CD14-positive monocyte (primary cell): ENCODE data around the gene TCHHL1. TPM values are rescaled to one million over a fixed set of nuclear protein-coding genes. Genes with fewer than 3 reads are reported as not detected.

ENCODE experiments used
- DNase-seq, 3 donors: peaks; one replicate each; pipeline ENCODE4 v3.0.0-alpha.2; 2011 to 2022
- H2AFZ ChIP-seq: 2 replicates; pipeline ENCODE4 v1.6.0; 2012; ENCODE audit warnings: mild to moderate bottlenecking, low read depth, low read length, inconsistent platforms; ENCODE audit not compliant: insufficient read depth, poor library complexity, severe bottlenecking
- H3K27ac ChIP-seq, 2 donors: 1 replicate in 1 of 2; 2 replicates in 1 of 2; pipeline ENCODE4 v1.5.1; 2012 to 2013; ENCODE audit warnings: low read length in 2 of 2, control low read depth in 1 of 2, inconsistent platforms in 1 of 2, low read depth in 1 of 2, mild to moderate bottlenecking in 1 of 2
- H3K27me3 ChIP-seq, 2 donors: one replicate each; pipeline versions ENCODE4 v1.6.0 to v1.6.1; 2011 to 2013; ENCODE audit warnings: low read length in 2 of 2; ENCODE audit not compliant: control insufficient read depth in 2 of 2, insufficient read depth in 2 of 2
- H3K36me3 ChIP-seq, 2 donors: replicated peaks in 1 of 2; 1 replicate in 1 of 2; 2 replicates in 1 of 2; pipeline versions ENCODE4 v1.5.1 to v1.6.1; 2012 to 2013; ENCODE audit warnings: low read length in 2 of 2, control low read depth in 1 of 2, inconsistent platforms in 1 of 2, mild to moderate bottlenecking in 1 of 2; ENCODE audit not compliant: insufficient read depth in 2 of 2, control insufficient read depth in 1 of 2
- H3K4me1 ChIP-seq, 2 donors: 1 replicate in 1 of 2; 2 replicates in 1 of 2; pipeline versions ENCODE4 v1.5.1 to v1.6.1; 2012 to 2013; ENCODE audit warnings: low read length in 2 of 2, control low read depth in 1 of 2, inconsistent platforms in 1 of 2, mild to moderate bottlenecking in 1 of 2, moderate library complexity in 1 of 2; ENCODE audit not compliant: insufficient read depth in 2 of 2, control insufficient read depth in 1 of 2
- H3K4me2 ChIP-seq: replicated peaks from 2 replicates; pipeline ENCODE3; 2012; ENCODE audit warnings: low read length, moderate library complexity, mild to moderate bottlenecking; ENCODE audit not compliant: poor library complexity, severe bottlenecking; ENCODE audit errors: extremely low read depth
- H3K4me3 ChIP-seq, 3 experiments: fragments of 200-600 bp in 1 of 3; sonication (generic) in 1 of 3; replicated peaks in 1 of 3; 1 replicate in 2 of 3; 2 replicates in 1 of 3; pipeline ENCODE4 v1.5.1; 2011 to 2013; ENCODE audit warnings: low read length in 3 of 3, mild to moderate bottlenecking in 3 of 3, control low read depth in 2 of 3, low read depth in 2 of 3, inconsistent platforms in 1 of 3, moderate library complexity in 1 of 3
- H3K79me2 ChIP-seq: 2 replicates; pipeline ENCODE4 v1.6.0; 2012; ENCODE audit warnings: mild to moderate bottlenecking, control low read depth, inconsistent platforms, low read length, moderate library complexity; ENCODE audit not compliant: insufficient read depth
- H3K9ac ChIP-seq: 2 replicates; pipeline ENCODE4 v1.6.0; 2017; ENCODE audit warnings: low read length, mild to moderate bottlenecking; ENCODE audit not compliant: insufficient read depth, poor library complexity, severe bottlenecking
- H3K9me3 ChIP-seq, 2 donors: replicated peaks in 1 of 2; 1 replicate in 1 of 2; 2 replicates in 1 of 2; pipeline versions ENCODE4 v1.5.1 to v1.6.1; 2012 to 2013; ENCODE audit warnings: low read length in 2 of 2, control low read depth in 1 of 2; ENCODE audit not compliant: control insufficient read depth in 1 of 2, insufficient read depth in 1 of 2
- H4K20me1 ChIP-seq: 2 replicates; pipeline ENCODE4 v1.6.0; 2012; ENCODE audit warnings: mild to moderate bottlenecking, low read length, control low read depth, moderate library complexity; ENCODE audit not compliant: insufficient read depth
- H3K27ac Mint-ChIP-seq, 7 donors: one replicate each; pipeline ENCODE4 v1.8.0; 2020; ENCODE audit warnings: mild to moderate bottlenecking in 7 of 7, mixed read lengths in 7 of 7, moderate library complexity in 6 of 7, inconsistent platforms in 2 of 7
- H3K27me3 Mint-ChIP-seq, 3 donors: one replicate each; pipeline ENCODE4 v1.8.0; 2021 to 2022; ENCODE audit warnings: low read depth in 3 of 3, mild to moderate bottlenecking in 3 of 3, mixed read lengths in 3 of 3, moderate library complexity in 3 of 3, inconsistent platforms in 1 of 3
- H3K36me3 Mint-ChIP-seq, 2 donors: one replicate each; pipeline ENCODE4 v1.8.0; 2020; ENCODE audit warnings: mixed read lengths in 2 of 2, inconsistent platforms in 1 of 2, mild to moderate bottlenecking in 1 of 2
- H3K4me1 Mint-ChIP-seq: one replicate; pipeline ENCODE4 v1.8.0; 2020; ENCODE audit warnings: mild to moderate bottlenecking, mixed read lengths
- H3K4me3 Mint-ChIP-seq, 2 donors: one replicate each; pipeline ENCODE4 v1.8.0; 2020; ENCODE audit warnings: mild to moderate bottlenecking in 2 of 2, mixed read lengths in 2 of 2, moderate library complexity in 1 of 2
- H3K9me3 Mint-ChIP-seq, 7 donors: one replicate each; pipeline ENCODE4 v1.8.0; 2020 to 2022; ENCODE audit warnings: mixed read lengths in 7 of 7, mild to moderate bottlenecking in 6 of 7, moderate library complexity in 6 of 7, inconsistent platforms in 2 of 7
- WGBS: methylation state at CpG from one replicate; pipeline ENCODE4 v1.1.5; 2013; ENCODE audit warnings: missing lambda C conversion rate; ENCODE audit not compliant: insufficient coverage; 5-methylcytosine and 5-hydroxymethylcytosine counted together
- intact Hi-C, 2 donors: fragments of 100-400 bp; cut with micrococcal nuclease; formaldehyde crosslinking; loops; one replicate each; pipeline versions ENCODE4 v1.15.0 to v1.15.1; 2023
- polyA plus RNA-seq, 3 donors: library from polyadenylated mRNA; depleted of rRNA in 1 of 3; unstranded in 2 of 3; stranded (reverse) in 1 of 3; fragments of 300-500 nt in 2 of 3; fragments of >200 nt in 1 of 3; fragmentation: Illumina TruSeq in 2 of 3; gene quantifications; 1 replicate in 2 of 3; 2 replicates in 1 of 3; pipeline ENCODE4 v1.2.3, GENCODE V29; 2012 to 2021
- TF ChIP-seq, protein P1 (sequence below): fragments of 200-600 bp; IDR thresholded peaks from one replicate; pipeline ENCODE4 v1.8.0; 2022; ENCODE audit warnings: antibody characterized with exemption, mild to moderate bottlenecking

TCHHL1 gene
- polyA plus RNA-seq, 3 donors = not detected

DNA sequence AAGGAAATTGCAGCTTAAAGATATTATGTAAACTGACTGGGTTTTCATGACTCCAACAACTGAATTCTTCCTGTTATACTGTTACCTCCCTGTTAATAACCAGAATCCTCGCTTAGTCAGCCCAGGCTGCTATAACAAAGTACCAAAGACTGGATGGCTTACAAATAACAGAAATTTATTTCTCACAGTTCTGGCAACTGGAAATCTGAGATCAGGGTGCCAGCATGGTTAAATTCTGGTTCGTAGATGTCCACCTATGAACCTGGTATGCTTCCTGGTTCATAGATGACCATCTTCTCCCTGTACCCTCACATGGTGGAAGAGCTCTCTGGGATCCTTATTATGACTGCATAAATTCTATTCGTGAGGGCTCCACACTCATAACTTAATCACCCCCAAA lies 8.1 kb upstream of the TCHHL1 start:
- DNase-seq = no peak
- H3K36me3 ChIP-seq = no peaks in the 10 kb centered on the region
- Mint-ChIP-seq H3K27me3 (peaks cover 21 to 35% (median 27%) of the 10 kb centered on the region in 3 donors), H3K4me1 (no peaks in the 10 kb centered on the region), H3K4me3 (no peak overlapping the region), H3K27ac (no peak overlapping the region), H3K36me3 (no peaks in the 10 kb centered on the region), H3K9me3 (peaks cover 8 to 21% (median 11%) of the 10 kb centered on the region in 7 donors)
- H3K9me3 ChIP-seq = peaks cover 0 to 6% of the 10 kb centered on the region in 2 donors
- H4K20me1 ChIP-seq = no peaks in the 10 kb centered on the region
- intact Hi-C loops = no loop called here
- no peak overlapping the region for H3K4me2 ChIP-seq
- peaks cover 15 to 43% of the 10 kb centered on the region in 2 donors for H3K27me3 ChIP-seq
- H3K4me3 ChIP-seq = no peak overlapping the region
- TF ChIP-seq, protein P1, sequence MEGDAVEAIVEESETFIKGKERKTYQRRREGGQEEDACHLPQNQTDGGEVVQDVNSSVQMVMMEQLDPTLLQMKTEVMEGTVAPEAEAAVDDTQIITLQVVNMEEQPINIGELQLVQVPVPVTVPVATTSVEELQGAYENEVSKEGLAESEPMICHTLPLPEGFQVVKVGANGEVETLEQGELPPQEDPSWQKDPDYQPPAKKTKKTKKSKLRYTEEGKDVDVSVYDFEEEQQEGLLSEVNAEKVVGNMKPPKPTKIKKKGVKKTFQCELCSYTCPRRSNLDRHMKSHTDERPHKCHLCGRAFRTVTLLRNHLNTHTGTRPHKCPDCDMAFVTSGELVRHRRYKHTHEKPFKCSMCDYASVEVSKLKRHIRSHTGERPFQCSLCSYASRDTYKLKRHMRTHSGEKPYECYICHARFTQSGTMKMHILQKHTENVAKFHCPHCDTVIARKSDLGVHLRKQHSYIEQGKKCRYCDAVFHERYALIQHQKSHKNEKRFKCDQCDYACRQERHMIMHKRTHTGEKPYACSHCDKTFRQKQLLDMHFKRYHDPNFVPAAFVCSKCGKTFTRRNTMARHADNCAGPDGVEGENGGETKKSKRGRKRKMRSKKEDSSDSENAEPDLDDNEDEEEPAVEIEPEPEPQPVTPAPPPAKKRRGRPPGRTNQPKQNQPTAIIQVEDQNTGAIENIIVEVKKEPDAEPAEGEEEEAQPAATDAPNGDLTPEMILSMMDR = no peak
- no peak overlapping the region for H3K9ac ChIP-seq
- H3K79me2 ChIP-seq = no peaks in the 10 kb centered on the region
- H2AFZ ChIP-seq = no peak overlapping the region
- no peaks in the 10 kb centered on the region for H3K4me1 ChIP-seq
- H3K27ac ChIP-seq = no peak overlapping the region
- WGBS = 100% methylated on average over 1 of the region's 3 CpGs

DNA sequence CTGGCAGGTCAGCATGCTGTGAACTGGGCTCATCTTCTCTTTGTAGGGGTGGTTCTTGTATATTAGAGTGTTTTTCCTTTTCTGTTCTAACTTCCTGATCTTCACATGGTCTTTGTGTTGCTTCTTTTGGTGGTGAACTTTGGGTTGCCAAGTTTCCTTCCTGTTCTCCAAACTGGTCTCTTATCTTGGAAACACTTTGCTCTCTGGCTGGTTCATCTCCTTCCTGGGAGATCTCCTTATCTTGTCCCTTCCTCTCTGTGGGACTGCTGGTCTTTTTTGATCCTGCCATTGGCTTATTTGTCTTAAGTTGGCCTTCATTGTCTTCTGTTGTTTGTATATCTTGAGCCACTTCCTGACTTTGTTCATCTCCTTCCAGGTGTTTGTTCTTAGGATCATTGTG lies 2.1 kb downstream of the TCHHL1 start:
- Mint-ChIP-seq H3K27me3 (peaks cover 2 to 18% (median 7%) of the 10 kb centered on the region in 3 donors), H3K36me3 (no peaks in the 10 kb centered on the region), H3K9me3 (peaks cover 0 to 1% (median 0%) of the 10 kb centered on the region in 7 donors), H3K27ac (no peak overlapping the region), H3K4me1 (no peaks in the 10 kb centered on the region), H3K4me3 (no peak overlapping the region)
- H3K79me2 ChIP-seq = no peaks in the 10 kb centered on the region
- no peak overlapping the region for H3K4me3 ChIP-seq
- H3K9ac ChIP-seq = no peak overlapping the region
- H3K27ac ChIP-seq = no peak overlapping the region
- intact Hi-C loops = no loop called here
- TF ChIP-seq, protein P1 = no peak
- no peak overlapping the region for H2AFZ ChIP-seq
- H3K36me3 ChIP-seq = no peaks in the 10 kb centered on the region
- DNase-seq = no peak
- no peaks in the 10 kb centered on the region for H3K9me3 ChIP-seq
- no peaks in the 10 kb centered on the region for H3K4me1 ChIP-seq
- no peaks in the 10 kb centered on the region for H4K20me1 ChIP-seq
- H3K27me3 ChIP-seq = peaks cover 7 to 12% of the 10 kb centered on the region in 2 donors
- no peak overlapping the region for H3K4me2 ChIP-seq
